HUES48 (cell line): ENCODE measurements around the gene MOSMO.

ENCODE experiments used
- H3K27ac ChIP-seq: one replicate; pipeline ENCODE4 v1.7.0; 2013; ENCODE audit warnings: low read depth, low read length, inconsistent platforms
- H3K27me3 ChIP-seq: 2 replicates; pipeline ENCODE4 v1.6.1; 2013; ENCODE audit warnings: mild to moderate bottlenecking, low read length; ENCODE audit not compliant: control insufficient read depth, insufficient read depth
- H3K36me3 ChIP-seq: 2 replicates; pipeline ENCODE4 v1.6.1; 2013; ENCODE audit warnings: low read length; ENCODE audit not compliant: control insufficient read depth, insufficient read depth
- H3K4me1 ChIP-seq: 2 replicates; pipeline ENCODE4 v1.6.1; 2013; ENCODE audit warnings: mild to moderate bottlenecking, low read length; ENCODE audit not compliant: control insufficient read depth, insufficient read depth
- H3K4me3 ChIP-seq: 2 replicates; pipeline ENCODE4 v1.5.1; 2013; ENCODE audit warnings: mild to moderate bottlenecking, low read depth, low read length
- H3K9ac ChIP-seq: 2 replicates; pipeline ENCODE4 v1.6.1; 2013; ENCODE audit warnings: mild to moderate bottlenecking, low read depth, low read length, moderate library complexity
- H3K9me3 ChIP-seq: 2 replicates; pipeline ENCODE4 v1.6.1; 2013; ENCODE audit warnings: low read length; ENCODE audit not compliant: control insufficient read depth, insufficient read depth

Gene MOSMO

DNA sequence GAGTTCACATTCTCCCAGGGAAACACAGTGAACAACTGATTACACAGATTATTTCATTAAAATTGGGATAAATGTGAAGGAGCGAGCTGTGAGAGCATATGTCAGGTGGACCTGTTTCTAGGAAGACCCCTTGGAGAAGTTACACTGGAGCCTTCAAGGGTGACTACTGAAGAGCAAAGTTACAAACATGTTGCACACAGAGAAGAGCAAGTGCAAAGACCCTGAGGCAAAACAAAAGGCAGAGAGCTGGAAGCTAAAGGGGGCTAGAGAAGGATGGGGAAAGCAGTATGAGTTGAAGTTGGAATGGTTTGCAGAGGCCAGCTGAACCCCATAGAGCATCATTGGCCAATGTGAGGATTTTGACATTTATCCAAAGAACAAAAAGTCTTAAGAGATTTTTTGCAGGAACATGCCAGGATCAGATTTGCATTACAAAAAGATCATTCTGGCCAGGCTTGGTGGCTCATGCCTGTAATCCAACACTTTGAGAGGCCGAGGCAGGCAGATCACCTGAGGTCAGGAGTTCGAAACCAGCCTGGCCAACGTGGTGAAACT lies 21.1 kb upstream of the MOSMO start:
- Histone ChIP-seq H3K27me3 (no peaks in the 10 kb centered on the region), H3K9ac (no peak overlapping the region), H3K36me3 (peaks cover 36% of the 10 kb centered on the region), H3K27ac (no peak overlapping the region), H3K4me3 (no peak overlapping the region), H3K4me1 (0 out of 2 replicates have a peak, but pooled peaks cover 4% of the 10 kb centered on the region), H3K9me3 (no peaks in the 10 kb centered on the region)

DNA sequence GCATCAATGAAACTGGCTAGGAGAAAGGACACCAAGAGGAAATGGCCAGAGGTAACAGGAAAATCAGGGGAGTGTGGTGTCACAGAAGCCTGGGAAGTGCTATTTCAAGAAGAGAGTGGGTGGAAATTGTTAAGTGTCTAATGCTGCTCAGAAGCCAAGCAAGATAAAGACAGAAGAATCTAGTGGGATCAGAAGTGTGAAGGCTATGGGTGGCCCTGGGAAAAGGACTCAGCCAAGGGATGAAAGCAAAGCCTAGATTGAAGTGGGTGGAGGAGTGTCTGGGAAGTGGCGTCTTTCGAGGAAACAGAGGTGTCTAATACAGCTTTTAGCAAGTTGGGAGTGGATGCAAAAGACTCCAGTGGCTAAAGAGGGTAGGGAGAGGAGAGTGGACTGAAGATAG lies 20.4 kb upstream of the MOSMO start:
- Histone ChIP-seq H3K4me1 (0 out of 2 replicates have a peak, but pooled peaks cover 4% of the 10 kb centered on the region), H3K9ac (no peak overlapping the region), H3K27me3 (no peaks in the 10 kb centered on the region), H3K36me3 (peaks cover 29% of the 10 kb centered on the region), H3K4me3 (no peak overlapping the region), H3K9me3 (no peaks in the 10 kb centered on the region), H3K27ac (no peak overlapping the region)

DNA sequence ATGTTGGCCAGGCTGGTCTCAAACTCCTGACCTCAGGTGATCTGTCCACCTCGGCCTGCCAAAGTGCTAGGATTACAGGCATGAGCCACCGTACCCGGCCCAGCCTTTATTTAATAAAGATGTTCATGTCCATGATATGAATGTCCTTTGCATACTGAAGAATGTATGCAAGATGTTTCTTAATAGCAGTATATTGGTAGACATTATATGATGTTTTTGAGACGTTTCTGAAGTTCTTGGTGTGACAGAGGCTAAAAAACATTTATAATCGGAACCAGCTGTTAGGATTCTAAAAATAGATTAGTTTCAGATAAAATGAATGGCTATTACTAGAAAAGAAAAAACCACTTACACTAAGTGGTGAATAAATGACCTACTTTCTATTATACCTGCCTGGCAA lies 18.8 kb upstream of the MOSMO start:
- no peaks in the 10 kb centered on the region for H3K9me3 ChIP-seq
- no peaks in the 10 kb centered on the region for H3K27me3 ChIP-seq
- H3K4me3 ChIP-seq: no peak overlapping the region
- H3K27ac ChIP-seq: no peak overlapping the region
- 0 out of 2 replicates have a peak, but pooled peaks cover 4% of the 10 kb centered on the region for H3K4me1 ChIP-seq
- H3K36me3 ChIP-seq: peaks cover 13% of the 10 kb centered on the region
- H3K9ac ChIP-seq: no peak overlapping the region

DNA sequence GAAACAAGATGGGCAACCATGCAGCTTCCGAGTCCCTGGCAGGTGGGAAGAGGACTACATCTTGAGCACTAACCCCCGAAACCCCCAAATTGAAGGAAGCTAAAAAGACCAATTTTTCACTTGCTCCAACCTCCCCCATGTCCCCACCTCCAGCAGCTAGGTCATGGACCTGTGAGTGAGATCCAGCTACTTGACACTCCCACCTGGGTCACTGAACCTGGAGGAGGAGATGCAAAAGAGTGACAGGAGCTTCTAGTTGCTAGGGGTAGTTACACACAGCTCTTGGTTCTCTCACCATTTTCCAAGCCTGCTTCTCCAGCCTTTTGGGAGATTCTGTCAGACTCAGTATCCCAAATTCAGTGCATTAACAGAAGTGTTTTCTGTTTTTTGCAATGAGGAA lies 18.2 kb upstream of the MOSMO start:
- Histone ChIP-seq H3K27me3 (no peaks in the 10 kb centered on the region), H3K9me3 (no peaks in the 10 kb centered on the region), H3K4me1 (0 out of 2 replicates have a peak, but pooled peaks cover 4% of the 10 kb centered on the region), H3K4me3 (no peak overlapping the region), H3K9ac (no peak overlapping the region), H3K27ac (no peak overlapping the region), H3K36me3 (peaks cover 7% of the 10 kb centered on the region)

DNA sequence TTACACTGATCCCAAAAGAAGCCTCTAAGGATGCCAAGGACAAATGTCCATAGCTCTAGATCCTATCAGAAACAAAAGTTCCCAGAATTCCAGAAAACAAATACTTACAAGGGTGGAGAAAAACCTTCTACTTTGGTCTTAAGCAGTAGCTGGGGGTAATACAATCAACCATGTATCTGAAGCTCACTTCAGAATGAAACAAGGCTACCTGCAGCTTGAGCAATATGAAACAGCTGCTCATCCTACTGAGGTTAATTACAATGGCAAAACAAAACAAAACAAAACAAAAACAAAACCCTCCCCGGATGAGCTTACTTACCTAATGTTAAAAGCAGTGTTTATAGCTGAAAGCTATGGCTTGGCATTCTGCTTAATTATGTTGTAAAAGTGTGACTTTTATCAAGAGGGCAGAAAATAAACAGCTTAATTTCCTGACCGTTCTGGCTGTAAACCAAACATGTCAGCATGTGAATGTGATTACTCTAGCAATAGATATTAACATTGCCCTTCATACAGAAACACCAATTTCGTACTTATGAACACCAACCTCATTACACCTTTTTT lies 17.4 kb upstream of the MOSMO start:
- H3K4me3 ChIP-seq: no peak overlapping the region
- H3K27ac ChIP-seq: no peak overlapping the region
- H3K4me1 ChIP-seq: 0 out of 2 replicates have a peak, but pooled peaks cover 4% of the 10 kb centered on the region
- H3K9me3 ChIP-seq: no peaks in the 10 kb centered on the region
- H3K36me3 ChIP-seq: peaks cover 4% of the 10 kb centered on the region; the same call in 1 of the 2 replicates
- no peaks in the 10 kb centered on the region for H3K27me3 ChIP-seq
- no peak overlapping the region for H3K9ac ChIP-seq

DNA sequence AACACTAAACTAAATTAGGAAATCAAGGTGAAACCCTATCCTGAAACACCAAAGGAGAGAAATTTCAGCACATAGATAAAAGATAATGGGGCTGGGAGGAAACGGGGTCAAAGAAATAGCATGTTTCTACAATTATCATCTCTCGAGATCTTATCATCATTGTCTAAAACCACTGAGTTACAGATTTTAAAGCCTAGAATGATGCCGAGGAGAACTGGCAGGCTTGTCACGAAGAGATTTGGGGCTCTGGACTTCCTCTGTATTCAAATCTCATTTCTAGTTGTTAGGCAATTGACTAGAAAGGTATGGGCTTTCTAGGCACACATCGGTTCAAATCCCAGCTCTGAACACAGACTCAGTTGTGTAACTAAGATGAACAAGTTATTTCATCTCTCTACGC lies 16.3 kb upstream of the MOSMO start:
- Histone ChIP-seq H3K36me3 (no peaks in the 10 kb centered on the region), H3K9me3 (no peaks in the 10 kb centered on the region), H3K9ac (no peak overlapping the region), H3K4me1 (0 out of 2 replicates have a peak, but pooled peaks cover 4% of the 10 kb centered on the region), H3K27me3 (no peaks in the 10 kb centered on the region), H3K4me3 (no peak overlapping the region), H3K27ac (no peak overlapping the region)

DNA sequence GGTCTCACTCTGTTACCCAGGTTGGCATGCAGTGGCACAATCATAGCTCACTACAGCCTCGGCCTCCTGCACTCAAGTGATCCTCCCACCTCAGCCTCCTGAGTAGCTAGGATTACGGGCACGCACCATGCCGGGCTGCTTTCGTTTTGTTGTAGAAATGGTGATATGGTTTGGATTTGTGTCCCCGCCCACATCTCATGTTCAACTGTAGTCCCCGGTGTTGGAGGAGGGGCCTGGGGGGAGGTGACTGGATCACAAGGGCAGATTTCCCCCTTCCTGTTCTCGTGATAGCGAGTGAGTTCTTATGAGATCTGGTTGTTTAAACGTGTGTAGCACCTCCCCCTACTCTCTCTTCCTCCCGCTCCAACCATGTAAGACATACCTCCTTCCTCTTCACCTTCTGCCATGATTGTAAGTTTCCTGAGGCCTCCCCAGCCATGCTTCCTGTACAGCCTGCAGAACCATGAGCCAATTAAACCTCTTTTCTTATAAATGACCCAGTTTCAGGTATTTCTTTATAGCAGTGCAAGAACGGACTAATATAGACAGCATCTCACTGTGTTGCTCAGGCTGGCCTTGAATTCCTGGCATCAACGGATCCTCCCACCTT lies 12.9 kb upstream of the MOSMO start:
- 0 out of 2 replicates have a peak, but pooled peaks cover 4% of the 10 kb centered on the region for H3K4me1 ChIP-seq
- no peak overlapping the region for H3K9ac ChIP-seq
- H3K27ac ChIP-seq: no peak overlapping the region
- H3K4me3 ChIP-seq: no peak overlapping the region
- no peaks in the 10 kb centered on the region for H3K9me3 ChIP-seq
- no peaks in the 10 kb centered on the region for H3K36me3 ChIP-seq
- no peaks in the 10 kb centered on the region for H3K27me3 ChIP-seq

DNA sequence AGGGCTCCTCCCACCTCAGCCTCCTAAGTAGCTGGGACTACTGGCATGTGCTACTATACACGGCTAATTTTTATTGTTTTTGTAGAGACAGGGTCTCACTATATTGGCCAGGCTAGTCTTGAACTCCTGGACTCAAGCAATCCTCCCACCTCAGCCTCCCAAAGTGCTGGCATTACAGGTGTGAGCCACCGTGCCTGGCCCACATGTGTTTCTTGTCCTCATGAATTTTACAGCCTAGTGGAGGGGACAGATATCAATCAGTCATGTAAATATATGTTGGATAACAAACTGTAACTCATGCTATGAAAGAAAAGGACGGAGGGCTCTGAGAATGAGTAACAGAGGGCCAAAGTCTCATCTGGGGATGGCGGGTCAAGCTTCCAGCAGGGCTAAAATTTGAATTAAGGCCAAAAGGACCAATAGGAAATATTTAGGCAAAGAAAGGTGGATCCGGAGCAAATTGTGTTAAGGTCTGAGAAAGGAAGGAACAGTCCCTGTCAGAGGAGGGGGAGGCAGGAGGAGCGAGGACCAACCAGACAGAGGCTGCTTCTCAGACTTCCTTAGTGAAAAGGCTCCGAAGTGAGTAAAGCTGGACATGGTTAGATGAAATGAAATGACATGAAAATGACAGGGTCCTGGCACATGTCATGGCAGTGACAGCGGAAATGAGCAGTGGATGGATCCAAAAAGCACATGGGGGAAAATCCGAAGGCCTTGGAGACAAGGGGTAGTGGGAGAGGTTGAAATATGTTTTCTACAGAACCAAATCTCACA lies 10.8 kb upstream of the MOSMO start:
- Histone ChIP-seq H3K4me3 (no peak overlapping the region), H3K9me3 (no peaks in the 10 kb centered on the region), H3K27me3 (no peaks in the 10 kb centered on the region), H3K36me3 (no peaks in the 10 kb centered on the region), H3K4me1 (peaks cover 4% of the 10 kb centered on the region; the same call in 1 of the 2 replicates), H3K27ac (no peak overlapping the region), H3K9ac (no peak overlapping the region)

DNA sequence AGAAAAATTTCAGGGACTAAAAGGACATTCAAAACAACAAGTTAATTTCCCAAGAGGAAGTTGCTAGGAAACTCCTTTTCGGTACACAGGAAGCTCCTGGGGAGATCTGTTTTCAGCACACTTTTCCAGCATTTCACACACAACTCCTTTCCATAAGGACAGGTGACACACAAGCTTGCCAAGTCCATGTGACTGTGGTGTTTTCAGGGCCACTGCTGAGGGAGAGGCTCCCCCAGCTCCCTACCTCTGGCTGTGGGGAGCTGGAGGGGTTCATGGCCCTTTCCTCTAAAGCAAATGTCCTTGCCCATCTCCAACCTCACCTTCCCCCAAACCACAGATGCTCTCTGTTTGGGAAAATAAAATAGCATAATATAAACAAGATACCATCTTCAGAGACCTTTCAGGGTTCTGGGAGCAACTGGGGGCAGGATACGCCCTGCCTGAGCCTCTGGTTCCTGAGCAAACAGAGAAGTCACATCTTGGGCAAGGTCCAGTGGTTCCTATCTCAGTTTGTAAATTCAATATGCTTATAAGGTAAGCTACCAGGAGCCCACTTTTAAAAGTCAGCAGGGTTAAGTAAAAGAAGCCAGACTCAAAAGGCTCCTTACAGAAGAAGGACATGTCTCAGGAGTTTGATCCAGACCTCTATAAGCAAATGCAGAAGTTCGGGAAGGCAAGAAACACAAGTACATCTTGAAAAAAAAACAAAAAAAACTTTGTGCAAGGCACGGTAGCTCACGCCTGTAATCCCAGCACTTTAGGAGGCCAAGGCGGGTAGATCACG lies 10.0 kb upstream of the MOSMO start:
- Histone ChIP-seq H3K36me3 (no peaks in the 10 kb centered on the region), H3K27me3 (no peaks in the 10 kb centered on the region), H3K9ac (no peak overlapping the region), H3K4me1 (peaks cover 4% of the 10 kb centered on the region; the same call in 1 of the 2 replicates), H3K27ac (no peak overlapping the region), H3K4me3 (no peak overlapping the region), H3K9me3 (no peaks in the 10 kb centered on the region)

DNA sequence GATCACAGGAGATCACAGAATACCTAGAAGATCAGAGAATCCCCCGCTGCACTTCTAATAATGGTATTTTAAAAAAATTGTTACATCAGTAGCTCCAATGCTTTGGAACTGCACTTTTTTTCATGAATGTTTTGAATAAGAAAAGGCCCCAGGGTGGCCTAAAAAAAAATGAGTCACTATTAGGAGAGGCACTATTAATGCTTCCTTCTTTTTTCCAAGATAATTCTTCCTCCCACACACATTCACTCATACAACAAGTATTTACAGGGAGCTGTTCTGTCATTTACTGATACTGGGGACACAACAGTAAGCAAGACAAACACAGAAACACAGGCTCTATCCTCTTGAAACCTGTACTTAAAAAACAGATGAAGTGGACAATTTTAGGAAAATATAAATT lies 6.3 kb upstream of the MOSMO start:
- Histone ChIP-seq H3K4me3 (no peak overlapping the region), H3K4me1 (peaks cover 4% of the 10 kb centered on the region; the same call in 1 of the 2 replicates), H3K9me3 (no peaks in the 10 kb centered on the region)

More for the DNA sequence above, 6.3 kb upstream of the MOSMO start:
- no peaks in the 10 kb centered on the region; the same call in 1 of the 2 replicates for H3K27me3 ChIP-seq
- no peaks in the 10 kb centered on the region for H3K36me3 ChIP-seq
- H3K27ac ChIP-seq: no peak overlapping the region
- H3K9ac ChIP-seq: no peak overlapping the region
